Neural cell (in vitro differentiated cells): Measurements from ENCODE around the gene DNHD1.

Experiments
- CTCF ChIP-seq: fragments of 450-650 bp; IDR thresholded peaks from 2 replicates; pipeline ENCODE4 v1.5.1; 2014; ENCODE audit warnings: antibody characterized with exemption, mild to moderate bottlenecking, moderate library complexity; ENCODE audit not compliant: poor library complexity, severe bottlenecking
- EP300 ChIP-seq: fragments of 450-650 bp; conservative IDR thresholded peaks from 2 replicates; pipeline ENCODE4 v1.6.1; 2014; ENCODE audit warnings: antibody characterized with exemption, mild to moderate bottlenecking, moderate library complexity; ENCODE audit not compliant: poor library complexity, severe bottlenecking
- EZH2 ChIP-seq: fragments of 200-600, 300-800 bp; shearing (Covaris generic), sonication (generic); IDR thresholded peaks from 2 replicates; pipeline ENCODE4 v1.6.1; 2014; ENCODE audit warnings: antibody characterized with exemption, low read length, borderline replicate concordance, mild to moderate bottlenecking; ENCODE audit not compliant: insufficient read depth, poor library complexity, severe bottlenecking
- MXI1 ChIP-seq: fragments of 450-650 bp; conservative IDR thresholded peaks from 2 replicates; pipeline ENCODE4 v1.6.1; 2014; ENCODE audit warnings: antibody characterized with exemption, mild to moderate bottlenecking; ENCODE audit not compliant: poor library complexity, severe bottlenecking
- POLR2AphosphoS5 ChIP-seq: IDR thresholded peaks from 2 replicates; pipeline ENCODE4 v1.6.1; 2012
- RAD21 ChIP-seq: fragments of 450-650 bp; conservative IDR thresholded peaks from 2 replicates; pipeline ENCODE4 v1.6.1; 2014; ENCODE audit warnings: antibody characterized with exemption, mild to moderate bottlenecking, moderate library complexity
- REST ChIP-seq: IDR thresholded peaks from 2 replicates; pipeline ENCODE4 v1.6.1; 2012; ENCODE audit warnings: borderline replicate concordance
- SMC3 ChIP-seq: fragments of 450-650 bp; conservative IDR thresholded peaks from 2 replicates; pipeline ENCODE4 v1.6.1; 2014; ENCODE audit warnings: antibody characterized with exemption, mild to moderate bottlenecking, moderate library complexity; ENCODE audit not compliant: poor library complexity
- TAF1 ChIP-seq: IDR thresholded peaks from 2 replicates; pipeline ENCODE4 v1.6.1; 2012; ENCODE audit warnings: low read depth

- TF ChIP-seq TAF1 (no peak), CTCF (no peak), EZH2 (no peak), POLR2AphosphoS5 (no peak), REST (no peak), SMC3 (no peak), RAD21 (no peak), MXI1 (no peak), EP300 (no peak)
These were observed 60.0 kb downstream of the DNHD1 start for GRCh38 chr11:6557063-6557462.
